Measurements from ENCODE around the gene LSR.

LSR gene

DNA sequence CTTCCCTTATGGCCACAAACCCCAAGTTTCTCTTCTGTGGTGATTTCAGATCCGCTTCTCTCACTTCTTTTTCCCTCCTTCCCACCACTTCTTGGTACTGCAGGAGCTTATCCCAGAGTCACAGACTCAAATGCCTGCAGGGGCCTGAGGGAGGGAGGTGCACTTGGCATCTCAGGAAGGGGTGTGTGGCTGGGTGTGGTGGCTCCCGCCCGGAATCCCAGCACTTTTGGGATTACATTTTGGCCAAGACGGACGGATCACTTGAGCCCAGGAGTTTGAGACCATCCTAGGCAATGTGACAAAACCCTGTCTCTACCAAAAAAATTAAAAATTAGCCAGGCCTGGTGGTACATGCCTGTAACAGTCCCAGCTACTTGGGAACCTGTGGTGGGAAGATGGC, 25.5 kb downstream of the LSR start:
- ChIA-PET CTCF (interaction anchor here (1.4 to 1.5 kb wide), 2 partner anchors 10 to 132 kb away, joined by 4 read pairs; no protein-coding TSS in a partner anchor), POLR2A (no interaction called here)
- DNase-seq (ENCODE audit: low read depth, low spot score): no peak
- TF ChIP-seq, protein P1, sequence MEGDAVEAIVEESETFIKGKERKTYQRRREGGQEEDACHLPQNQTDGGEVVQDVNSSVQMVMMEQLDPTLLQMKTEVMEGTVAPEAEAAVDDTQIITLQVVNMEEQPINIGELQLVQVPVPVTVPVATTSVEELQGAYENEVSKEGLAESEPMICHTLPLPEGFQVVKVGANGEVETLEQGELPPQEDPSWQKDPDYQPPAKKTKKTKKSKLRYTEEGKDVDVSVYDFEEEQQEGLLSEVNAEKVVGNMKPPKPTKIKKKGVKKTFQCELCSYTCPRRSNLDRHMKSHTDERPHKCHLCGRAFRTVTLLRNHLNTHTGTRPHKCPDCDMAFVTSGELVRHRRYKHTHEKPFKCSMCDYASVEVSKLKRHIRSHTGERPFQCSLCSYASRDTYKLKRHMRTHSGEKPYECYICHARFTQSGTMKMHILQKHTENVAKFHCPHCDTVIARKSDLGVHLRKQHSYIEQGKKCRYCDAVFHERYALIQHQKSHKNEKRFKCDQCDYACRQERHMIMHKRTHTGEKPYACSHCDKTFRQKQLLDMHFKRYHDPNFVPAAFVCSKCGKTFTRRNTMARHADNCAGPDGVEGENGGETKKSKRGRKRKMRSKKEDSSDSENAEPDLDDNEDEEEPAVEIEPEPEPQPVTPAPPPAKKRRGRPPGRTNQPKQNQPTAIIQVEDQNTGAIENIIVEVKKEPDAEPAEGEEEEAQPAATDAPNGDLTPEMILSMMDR (IDR thresholded peaks at IDR 0.05; ENCODE audit: insufficient read depth, low read length, missing control alignments): no peak
- H3K4me3 ChIP-seq (ENCODE audit: low read depth, low read length): no peak overlapping the region

DNA sequence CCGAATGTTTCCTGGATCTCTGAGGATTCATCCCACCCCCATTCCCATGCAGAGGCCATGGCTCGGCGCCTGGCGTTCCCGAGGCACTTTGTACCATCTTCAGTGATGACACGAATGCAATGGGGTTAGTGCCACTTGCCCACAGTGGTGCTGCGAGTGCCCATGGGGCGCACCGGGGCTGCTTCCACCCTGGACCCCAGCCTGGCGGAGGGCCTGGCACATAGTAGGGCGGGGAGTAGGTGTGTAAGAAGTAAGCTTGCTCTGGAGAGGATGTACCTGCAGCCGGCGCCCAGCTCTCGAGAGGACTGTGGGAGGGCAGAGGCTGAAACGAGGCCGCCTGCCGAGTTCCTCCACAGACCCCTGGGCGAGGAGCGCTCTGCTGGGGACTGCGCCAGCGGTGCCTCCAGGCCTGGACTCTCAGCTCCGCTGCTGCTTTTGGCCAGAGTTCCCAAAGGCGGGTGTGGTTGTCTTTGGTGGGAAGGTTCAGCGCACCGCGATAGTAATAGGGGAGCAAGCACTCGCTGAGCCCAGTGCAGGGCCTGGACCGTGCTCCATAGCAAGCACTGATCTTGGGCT, 28.0 kb downstream of the LSR start:
- no peak overlapping the region for H3K4me3 ChIP-seq (ENCODE audit: low read depth, low read length)
- TF ChIP-seq, protein P1 (IDR thresholded peaks at IDR 0.05; ENCODE audit: insufficient read depth, low read length, missing control alignments): no peak
- no peak for DNase-seq (ENCODE audit: low read depth, low spot score)
- ChIA-PET CTCF (interaction anchor here (1.6 kb wide), 1 partner anchor 8 kb away, joined by 4 read pairs; no protein-coding TSS in a partner anchor), POLR2A (no interaction called here)

DNA sequence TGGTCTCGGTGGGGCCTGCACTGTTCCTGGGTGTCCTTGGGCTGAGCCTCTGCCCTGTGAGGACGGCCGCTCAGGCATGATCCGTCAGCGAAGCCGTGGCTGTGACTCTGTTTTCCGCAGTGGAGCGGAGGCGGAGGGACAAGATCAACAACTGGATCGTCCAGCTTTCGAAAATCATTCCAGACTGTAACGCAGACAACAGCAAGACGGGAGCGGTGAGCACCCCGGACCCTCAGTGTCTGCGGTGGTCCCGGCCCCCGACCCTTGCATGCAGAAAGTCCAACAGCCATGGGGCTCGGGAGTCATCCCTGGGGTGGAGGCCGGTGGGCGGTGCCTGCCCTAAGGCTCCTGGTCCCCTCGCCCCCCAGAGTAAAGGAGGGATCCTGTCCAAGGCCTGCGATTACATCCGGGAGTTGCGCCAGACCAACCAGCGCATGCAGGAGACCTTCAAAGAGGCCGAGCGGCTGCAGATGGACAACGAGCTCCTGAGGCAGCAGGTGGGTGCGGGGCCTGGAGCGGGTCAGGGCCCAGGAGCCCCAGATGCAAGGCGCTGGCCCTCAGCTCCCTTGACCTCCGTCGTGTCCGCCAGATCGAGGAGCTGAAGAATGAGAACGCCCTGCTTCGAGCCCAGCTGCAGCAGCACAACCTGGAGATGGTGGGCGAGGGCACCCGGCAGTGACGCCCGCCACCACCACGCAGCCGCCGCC, 29.9 kb downstream of the LSR start:
- no peak overlapping the region for H3K4me3 ChIP-seq (ENCODE audit: low read depth, low read length)
- ChIA-PET POLR2A (no interaction called here), CTCF (no interaction called here)
- TF ChIP-seq, protein P1 (IDR thresholded peaks at IDR 0.05; ENCODE audit: insufficient read depth, low read length, missing control alignments): no peak
- no peak for DNase-seq (ENCODE audit: low read depth, low spot score)

DNA sequence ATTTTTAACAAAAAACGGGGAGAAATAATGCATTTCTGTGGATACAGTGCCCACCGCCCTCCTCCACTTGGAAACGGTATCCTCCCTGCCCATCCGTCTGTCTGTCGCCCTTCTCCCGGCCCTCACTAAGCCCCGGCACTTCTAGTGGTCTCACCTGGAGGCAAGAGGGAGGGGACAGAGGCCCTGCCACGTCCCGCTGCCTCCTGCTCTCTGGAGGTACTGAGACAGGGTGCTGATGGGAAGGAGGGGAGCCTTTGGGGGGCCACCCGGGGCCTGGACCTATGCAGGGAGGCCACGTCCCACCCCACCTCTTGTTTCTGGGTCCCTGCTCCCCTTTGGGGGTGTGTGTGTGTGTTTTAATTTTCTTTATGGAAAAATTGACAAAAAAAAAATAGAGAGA, 30.6 kb downstream of the LSR start:
- TF ChIP-seq, protein P1 (IDR thresholded peaks at IDR 0.05; ENCODE audit: insufficient read depth, low read length, missing control alignments): no peak

DNA sequence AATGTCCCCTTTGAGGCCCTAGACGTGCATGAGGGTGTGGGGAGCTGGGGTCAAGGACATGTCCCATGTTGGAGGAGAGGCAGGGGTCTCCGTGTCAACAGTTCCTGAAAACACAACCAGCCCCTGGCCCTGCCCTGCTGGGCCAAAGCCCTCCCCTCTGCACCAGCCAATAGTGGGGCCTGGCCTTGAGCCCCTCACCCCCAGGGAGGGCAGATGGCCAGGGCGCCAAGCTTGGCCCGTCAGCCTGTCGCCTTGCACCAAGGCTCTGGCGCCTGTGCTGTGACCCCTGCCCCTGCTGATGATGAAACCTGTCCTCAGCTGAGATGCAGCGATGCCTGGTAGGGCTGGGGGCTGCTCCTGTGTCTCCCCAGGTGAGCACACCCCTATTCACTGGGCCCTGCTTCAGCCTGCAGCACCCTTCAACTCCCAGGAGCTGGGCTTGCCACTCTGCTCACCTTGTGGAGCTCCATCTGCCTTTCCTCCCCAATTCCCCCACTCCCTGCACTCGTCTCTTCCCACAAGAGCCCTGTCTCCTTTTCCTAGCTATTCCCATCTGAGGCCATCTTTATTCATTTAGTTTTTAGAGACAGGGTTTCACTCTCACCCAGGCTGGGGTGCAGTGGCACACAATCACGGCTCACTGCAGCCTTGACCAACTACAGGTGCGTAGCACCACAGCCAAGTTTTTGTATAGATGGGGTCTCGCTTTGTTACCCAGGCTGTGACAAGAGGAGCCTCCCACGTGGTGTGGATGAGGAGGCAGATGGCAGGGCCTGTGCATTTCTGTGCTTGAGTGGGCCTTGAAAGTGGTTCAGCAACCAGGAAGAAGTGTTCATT, 31.4 kb downstream of the LSR start:
- ChIA-PET CTCF (interaction anchor here (1.3 to 1.5 kb wide), 2 partner anchors 12 to 236 kb away, joined by 3 read pairs; partner anchors contain the start of gene USF2), POLR2A (no interaction called here)
- TF ChIP-seq, protein P1 (IDR thresholded peaks at IDR 0.05; ENCODE audit: insufficient read depth, low read length, missing control alignments): no peak
- no peak for DNase-seq (ENCODE audit: low read depth, low spot score)
- no peak overlapping the region for H3K4me3 ChIP-seq (ENCODE audit: low read depth, low read length)

More for the DNA sequence above, 30.6 kb downstream of the LSR start:
- CTCF ChIA-PET: no interaction called here
- POLR2A ChIA-PET: no interaction called here
- no peak overlapping the region for H3K4me3 ChIP-seq (ENCODE audit: low read depth, low read length)
- DNase-seq (ENCODE audit: low read depth, low spot score): no peak

DNA sequence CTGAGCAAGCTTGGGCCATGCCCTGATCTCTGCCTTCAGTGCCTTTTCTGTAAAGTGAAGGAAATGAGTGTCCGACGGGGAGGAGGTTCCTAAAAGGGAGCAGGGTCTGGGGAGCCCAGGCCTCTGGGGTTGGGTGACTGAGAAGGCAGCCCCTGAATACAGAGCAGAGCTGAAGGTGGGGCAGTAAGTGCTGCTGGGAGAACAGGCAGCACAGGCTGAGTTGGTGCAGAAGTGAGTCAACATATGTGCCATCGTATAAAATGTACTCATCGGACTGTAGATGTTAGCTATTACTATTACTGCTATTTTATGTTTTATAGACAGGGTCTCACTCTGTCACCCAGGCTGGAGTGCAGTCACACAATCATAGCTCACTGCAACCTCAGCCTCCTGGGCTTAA, 32.5 kb downstream of the LSR start:
- ChIA-PET POLR2A (no interaction called here), CTCF (interaction anchor here (1.3 to 1.5 kb wide), 3 partner anchors 11 to 237 kb away, joined by 3 to 4 read pairs (median 3); partner anchors contain the start of gene USF2)
- no peak for DNase-seq (ENCODE audit: low read depth, low spot score)
- no peak overlapping the region for H3K4me3 ChIP-seq (ENCODE audit: low read depth, low read length)
- TF ChIP-seq, protein P1 (IDR thresholded peaks at IDR 0.05; ENCODE audit: insufficient read depth, low read length, missing control alignments): no peak
